IPS-NIHi11 (cell line): ENCODE data around the gene TMEM61.
"Not testable (repeated sequence)": the region's sequence is repeated elsewhere in the genome, so short reads cannot be mapped to it uniquely, and the experiment has no call there.

Source experiments
- DNase-seq: peaks from one replicate; pipeline ENCODE4 v3.0.0; 2012; ENCODE audit warnings: mixed read lengths, low spot score

The TMEM61 gene

DNA sequence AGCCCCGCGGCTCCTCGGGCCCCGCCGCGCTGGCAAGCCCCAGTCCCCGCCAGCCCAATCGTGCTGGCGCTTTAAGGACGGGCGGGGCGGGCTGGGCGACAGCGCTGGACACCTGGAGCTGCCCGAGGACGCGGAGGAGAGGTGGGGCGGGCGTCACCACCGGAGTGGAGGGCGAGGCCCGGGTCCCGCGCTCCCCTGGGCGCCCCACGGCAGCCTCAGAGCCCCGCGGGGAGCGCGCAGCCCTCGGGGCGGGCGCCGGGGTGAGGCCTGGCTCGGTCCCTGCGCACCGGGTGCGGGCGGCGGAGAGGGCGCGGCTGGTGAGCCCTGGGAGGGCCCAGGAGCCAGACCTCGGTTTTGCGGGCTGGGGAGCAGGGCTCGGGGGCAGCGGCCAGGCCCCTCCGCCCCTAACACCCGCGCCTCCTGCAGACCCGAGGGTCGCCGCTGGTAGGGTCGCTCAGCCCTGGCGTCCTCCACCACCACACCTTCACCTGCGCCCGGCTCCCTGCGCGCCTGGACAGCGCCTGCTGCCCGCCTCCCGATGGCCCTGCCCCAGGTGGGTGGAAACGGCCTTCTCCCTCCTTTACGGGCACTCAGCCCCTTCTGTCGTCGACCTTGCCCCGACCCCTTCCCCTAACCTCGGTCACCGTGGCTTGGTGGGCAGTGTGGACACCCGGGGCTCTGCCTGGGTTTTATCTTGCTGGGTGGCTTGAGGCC, at the start of gene TMEM61:
TSS of gene TMEM61 (plus strand) at position 101 of the 714 bp plus-strand sequence. CDS start at position 539, 438 bp downstream.
- DNase-seq = peak; percentile 70

DNA sequence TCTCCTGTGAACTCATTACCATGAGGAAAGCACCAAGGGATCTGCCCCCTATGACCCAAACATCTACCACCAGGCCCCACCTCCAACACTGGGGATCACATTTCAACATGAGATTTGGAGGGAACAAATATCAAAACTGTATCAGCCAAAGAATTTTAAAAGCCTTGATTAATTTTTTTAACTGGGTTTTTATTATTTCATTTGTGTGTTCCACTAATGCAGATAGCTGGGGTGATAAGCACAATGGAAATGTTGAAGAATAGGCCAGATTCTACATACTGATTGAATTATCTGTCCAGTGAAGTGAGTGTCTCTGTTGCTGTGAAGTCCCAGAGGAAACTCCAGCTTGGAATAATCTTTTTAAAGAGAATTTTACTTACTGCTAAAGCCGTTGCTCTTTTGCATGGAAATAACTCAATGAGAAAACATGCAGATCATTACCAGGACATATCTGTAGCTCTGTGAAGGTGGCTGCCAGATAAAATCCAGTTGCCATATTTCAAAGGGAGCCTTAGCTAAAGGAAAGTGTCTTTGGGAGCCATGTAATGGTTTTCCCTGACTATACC, 49.1 kb upstream of the TMEM61 start:
- no peak for DNase-seq

GRCh38 chr1:54934081-54934480, 46.3 kb upstream of the TMEM61 start:
- DNase-seq = not testable (repeated sequence)

DNA sequence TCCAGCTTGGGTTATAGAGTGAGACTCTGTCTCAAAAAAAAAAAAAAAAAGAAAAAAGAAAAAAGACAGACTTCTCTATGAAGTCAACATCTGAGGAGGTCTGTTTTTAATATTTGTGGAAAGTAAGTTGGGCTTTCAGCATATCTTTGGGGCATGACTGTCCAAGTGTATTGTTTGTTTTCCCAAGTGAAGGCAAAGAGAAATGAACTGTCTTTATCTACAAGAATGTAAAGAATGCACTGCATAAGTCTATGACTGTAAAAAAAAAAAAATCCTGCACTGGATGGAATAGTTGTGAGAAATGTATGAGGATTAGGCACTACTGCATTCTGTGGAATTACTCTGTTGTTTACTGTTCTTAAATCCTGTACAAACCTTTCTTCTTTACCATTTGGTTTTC, 45.6 kb upstream of the TMEM61 start:
- DNase-seq = no peak

- no peak for DNase-seq
These were observed 43.6 kb upstream of the TMEM61 start for GRCh38 chr1:54936791-54937190.

- no peak for DNase-seq
These were observed 43.0 kb upstream of the TMEM61 start for GRCh38 chr1:54937469-54937868.

DNA sequence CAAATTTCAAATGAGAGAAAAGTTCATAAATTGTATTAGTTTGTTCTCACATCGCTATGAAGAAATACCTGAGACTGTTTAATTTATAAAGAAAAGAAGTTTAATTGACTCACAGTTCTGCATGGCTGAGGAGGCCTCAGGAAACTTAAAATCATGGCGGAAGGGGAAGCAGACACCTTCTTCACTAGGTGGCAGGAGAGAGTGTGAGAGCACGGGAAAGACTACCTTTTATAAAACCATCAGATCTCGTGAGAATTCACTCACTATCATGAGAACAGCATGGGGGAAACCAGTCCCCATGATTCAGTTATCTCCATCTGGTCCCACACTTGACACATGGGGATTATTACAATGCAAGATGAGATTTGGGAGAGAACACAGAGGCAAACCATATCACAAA, 41.5 kb upstream of the TMEM61 start:
- DNase-seq = not testable (repeated sequence)

GRCh38 chr1:54940042-54940441, 40.4 kb upstream of the TMEM61 start:
- DNase-seq = no peak

GRCh38 chr1:54942976-54943375, 37.5 kb upstream of the TMEM61 start:
- no peak for DNase-seq

- DNase-seq = peak; percentile 85
These were observed 35.6 kb upstream of the TMEM61 start for GRCh38 chr1:54944610-54945392.

DNA sequence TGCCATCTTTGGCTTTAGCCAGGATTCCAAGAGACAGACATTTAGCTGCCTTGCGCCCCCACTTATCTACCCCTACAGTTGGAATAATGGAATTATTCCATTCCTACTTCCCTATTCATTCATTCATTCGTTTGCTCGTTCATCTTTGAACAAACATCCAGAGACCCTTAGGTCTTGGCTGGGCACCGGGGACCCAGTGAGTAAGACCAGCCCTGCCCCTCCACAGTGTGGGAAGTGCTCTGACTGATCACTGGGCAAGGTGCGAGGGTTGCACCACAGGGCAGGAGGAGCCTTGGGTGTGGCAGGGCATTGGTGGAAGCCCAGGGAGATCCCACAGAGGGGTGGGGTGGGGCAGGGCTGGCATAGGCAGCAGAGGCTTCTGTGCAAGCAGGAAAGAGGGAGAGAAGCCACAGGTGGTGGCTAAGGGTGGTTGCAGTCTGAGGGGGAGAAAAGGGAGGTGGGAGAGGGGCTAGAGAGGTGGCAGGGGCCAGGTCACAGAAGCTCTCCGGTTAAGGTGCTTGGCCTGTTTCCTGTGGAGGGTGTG, 35.0 kb upstream of the TMEM61 start:
- DNase-seq = no peak

- no peak for DNase-seq
These were observed 32.9 kb upstream of the TMEM61 start for GRCh38 chr1:54947540-54947939.

DNA sequence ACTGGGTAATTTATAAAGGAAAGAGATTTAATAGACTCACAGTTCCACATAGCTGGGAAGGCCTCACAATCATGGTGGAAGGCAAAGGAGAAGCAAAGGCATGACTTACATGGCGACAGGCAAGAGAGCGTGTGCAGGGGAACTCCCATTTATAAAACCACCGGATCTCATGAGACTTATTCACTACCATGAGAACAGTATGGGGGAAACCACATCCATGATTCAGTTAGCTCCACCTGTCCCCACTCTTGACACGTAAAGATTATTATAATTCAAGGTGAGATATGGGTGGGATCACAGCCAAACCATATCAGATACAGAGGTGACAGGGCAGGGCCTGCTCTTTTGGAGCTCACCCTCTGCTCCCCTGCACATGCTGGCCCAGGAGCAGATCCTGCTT, 31.4 kb upstream of the TMEM61 start:
- no peak for DNase-seq

GRCh38 chr1:54950006-54950368, 30.4 kb upstream of the TMEM61 start:
- DNase-seq = no peak

- DNase-seq = peak; percentile 86
These were observed 29.9 kb upstream of the TMEM61 start for GRCh38 chr1:54950369-54951163.

DNA sequence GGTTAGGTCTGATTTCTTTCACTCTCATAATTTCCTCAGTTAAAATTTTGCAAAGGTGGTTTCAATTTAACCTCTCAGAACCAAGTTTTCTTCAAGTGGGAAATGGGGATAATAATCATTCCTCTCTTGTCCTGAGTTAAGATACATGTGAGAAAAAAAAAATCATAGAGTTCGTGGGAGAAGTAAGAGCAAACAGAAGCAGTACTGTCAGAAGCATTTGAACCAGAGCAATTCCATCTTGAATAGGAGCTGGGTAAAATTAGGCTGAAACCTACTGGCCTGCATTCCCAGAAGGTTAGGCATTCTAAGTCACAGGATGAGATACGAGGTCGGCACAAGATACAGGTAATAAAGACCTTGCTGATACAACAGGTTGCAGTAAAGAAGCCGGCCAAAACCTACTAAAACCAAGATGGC, 28.6 kb upstream of the TMEM61 start:
- no peak for DNase-seq

DNA sequence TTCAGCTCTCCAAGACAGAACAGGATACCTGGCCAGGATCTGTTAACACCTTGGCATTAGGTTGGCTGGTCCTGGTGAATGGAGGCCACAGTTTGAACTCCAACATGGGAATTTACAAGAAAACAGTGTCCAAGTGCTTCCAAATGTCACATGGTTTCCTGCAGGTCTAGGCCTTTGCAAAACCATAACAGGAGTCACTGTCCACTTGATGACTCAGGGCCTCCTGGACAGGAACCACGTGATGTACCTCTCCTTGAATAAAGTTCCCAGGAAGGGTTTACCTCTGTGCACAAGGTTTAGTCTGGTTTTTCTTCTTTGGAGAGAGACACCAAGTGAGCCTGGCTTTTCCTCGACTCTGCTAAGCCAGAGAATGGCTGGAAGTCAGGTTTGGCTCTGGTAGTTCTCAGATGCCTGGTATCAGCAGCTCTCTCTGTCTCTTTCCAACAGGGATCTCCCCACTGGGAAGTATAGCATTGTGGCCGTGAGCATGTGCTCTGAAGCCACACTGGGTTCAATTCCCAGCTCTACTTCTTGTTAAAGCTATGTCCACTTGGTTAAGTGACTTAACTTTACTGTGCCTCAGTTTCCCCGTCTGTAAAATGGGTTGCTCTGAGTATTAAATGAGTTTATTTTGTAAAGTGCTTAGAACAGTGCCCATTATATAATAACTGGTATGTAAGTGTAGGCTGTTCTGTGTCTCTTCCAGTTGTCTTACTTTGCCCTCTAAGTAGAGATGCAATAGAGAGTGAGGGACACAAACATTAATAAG, 27.3 kb upstream of the TMEM61 start:
- no peak for DNase-seq

GRCh38 chr1:54953846-54954245, 26.6 kb upstream of the TMEM61 start:
- no peak for DNase-seq

GRCh38 chr1:54955359-54955758, 25.1 kb upstream of the TMEM61 start:
- DNase-seq = no peak

DNA sequence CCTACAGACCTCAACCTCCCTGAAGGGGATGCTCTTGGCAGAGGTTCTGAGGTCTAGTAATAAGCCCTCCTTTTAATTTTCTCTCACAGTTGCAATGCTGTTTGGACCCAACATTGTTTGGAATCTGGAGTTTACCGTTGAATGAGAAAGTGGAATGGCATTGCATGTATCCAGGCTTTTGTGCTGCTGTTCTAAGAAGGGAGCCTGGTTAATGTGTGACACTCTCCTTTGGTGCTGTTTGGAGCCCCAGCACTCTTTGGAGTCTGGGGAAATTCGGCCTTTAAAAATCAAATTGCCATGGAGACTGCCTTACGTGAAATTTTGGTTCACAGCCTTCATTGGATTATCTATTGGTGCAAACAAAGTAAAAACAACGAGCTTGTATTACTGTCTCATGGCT, 23.7 kb upstream of the TMEM61 start:
- DNase-seq = no peak

DNA sequence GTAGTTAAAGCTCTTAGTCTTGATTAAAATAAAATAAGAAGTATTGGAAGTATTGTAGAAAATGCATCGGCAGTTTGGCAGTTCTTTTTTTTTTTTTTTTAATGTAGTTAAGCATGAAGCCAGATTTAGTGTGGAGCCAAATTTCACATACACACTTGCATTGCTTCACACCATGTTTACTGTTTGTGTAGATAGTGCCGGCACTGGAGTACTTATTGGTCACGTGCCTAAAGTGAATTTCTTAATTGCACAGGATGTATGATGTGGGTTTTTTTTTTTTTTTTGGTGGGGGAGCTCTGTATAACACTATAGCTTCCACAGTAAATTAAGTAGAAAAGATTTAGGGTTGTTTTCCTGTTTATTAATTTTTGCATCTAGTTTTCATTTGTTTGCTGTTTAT, 21.2 kb upstream of the TMEM61 start:
- no peak for DNase-seq
